A673 (cell line): ENCODE data around the gene PRAMEF14.
"Not testable (repeated sequence)": the region's sequence is repeated elsewhere in the genome, so short reads cannot be mapped to it uniquely, and the experiment has no call there.

Source experiments
- EZH2 ChIP-seq: fragments of 200-600 bp; sonication (generic); IDR thresholded peaks from 2 replicates; pipeline ENCODE4 v1.6.1; 2017; ENCODE audit warnings: borderline replicate concordance, low read depth, mild to moderate bottlenecking, mixed read lengths, antibody characterized with exemption, low read length; ENCODE audit not compliant: poor library complexity, severe bottlenecking
- TF ChIP-seq, protein P1 (sequence below): fragments of 300-800, 200-600 bp; sonication (generic); conservative IDR thresholded peaks from 2 replicates; pipeline ENCODE4 v1.5.1; 2017; ENCODE audit warnings: low read depth, mild to moderate bottlenecking, antibody characterized with exemption, low read length, moderate library complexity, mixed read lengths

DNA sequence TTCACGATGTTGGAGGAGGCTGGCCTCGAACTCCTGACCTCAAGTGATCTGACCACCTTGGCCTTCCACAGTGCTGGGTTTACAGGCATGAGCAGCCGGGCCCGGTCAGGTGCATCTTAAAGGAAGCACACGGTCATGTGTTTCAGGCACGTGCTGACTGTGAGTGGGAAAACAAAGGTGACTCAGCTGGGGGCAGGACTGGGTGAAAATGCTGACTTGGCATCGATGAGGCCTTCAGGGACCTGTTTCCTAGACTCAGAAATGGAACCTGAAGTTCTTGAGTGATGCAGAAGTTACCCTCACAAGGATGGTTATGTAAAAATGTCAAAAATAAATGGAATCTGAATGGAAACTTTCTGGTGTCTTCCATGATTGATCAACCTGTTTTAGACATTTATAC lies 46.1 kb upstream of the PRAMEF14 start:
- not testable (repeated sequence) for TF ChIP-seq EZH2
- TF ChIP-seq, protein P1, sequence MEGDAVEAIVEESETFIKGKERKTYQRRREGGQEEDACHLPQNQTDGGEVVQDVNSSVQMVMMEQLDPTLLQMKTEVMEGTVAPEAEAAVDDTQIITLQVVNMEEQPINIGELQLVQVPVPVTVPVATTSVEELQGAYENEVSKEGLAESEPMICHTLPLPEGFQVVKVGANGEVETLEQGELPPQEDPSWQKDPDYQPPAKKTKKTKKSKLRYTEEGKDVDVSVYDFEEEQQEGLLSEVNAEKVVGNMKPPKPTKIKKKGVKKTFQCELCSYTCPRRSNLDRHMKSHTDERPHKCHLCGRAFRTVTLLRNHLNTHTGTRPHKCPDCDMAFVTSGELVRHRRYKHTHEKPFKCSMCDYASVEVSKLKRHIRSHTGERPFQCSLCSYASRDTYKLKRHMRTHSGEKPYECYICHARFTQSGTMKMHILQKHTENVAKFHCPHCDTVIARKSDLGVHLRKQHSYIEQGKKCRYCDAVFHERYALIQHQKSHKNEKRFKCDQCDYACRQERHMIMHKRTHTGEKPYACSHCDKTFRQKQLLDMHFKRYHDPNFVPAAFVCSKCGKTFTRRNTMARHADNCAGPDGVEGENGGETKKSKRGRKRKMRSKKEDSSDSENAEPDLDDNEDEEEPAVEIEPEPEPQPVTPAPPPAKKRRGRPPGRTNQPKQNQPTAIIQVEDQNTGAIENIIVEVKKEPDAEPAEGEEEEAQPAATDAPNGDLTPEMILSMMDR, result not testable (repeated sequence)
